Neural progenitor cell (in vitro differentiated cells): ENCODE data around the gene ARSJ.

Experiments used
- EZH2 ChIP-seq: fragments of 200-600 bp; sonication (generic); IDR thresholded peaks from 2 replicates; pipeline ENCODE4 v1.6.1; 2017; ENCODE audit warnings: antibody characterized with exemption, mild to moderate bottlenecking, moderate library complexity
- TF ChIP-seq, protein P1 (sequence below): fragments of 200-600 bp; sonication (generic); IDR thresholded peaks from 2 replicates; pipeline ENCODE4 v1.5.1; 2017; ENCODE audit warnings: antibody characterized with exemption, mild to moderate bottlenecking

DNA sequence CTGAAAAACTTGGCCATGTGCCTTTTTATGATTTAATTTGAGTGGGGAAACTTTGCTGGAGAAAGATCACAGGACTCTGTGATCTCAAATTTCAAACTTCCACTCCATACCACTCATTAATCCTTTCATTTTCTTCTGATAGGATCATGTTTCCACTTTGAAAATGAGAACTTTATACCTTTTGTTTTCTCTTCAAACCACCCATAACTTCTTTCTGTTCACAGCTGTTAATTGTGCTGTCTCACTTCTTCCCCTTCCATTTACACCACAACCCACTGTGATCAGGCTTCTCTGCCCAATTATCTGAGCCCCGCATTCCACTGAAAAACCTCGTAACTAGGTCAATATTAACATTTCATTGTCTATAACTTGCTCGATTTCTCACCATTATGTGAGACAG is 47.0 kb upstream of the ARSJ start:
- TF ChIP-seq, protein P1, sequence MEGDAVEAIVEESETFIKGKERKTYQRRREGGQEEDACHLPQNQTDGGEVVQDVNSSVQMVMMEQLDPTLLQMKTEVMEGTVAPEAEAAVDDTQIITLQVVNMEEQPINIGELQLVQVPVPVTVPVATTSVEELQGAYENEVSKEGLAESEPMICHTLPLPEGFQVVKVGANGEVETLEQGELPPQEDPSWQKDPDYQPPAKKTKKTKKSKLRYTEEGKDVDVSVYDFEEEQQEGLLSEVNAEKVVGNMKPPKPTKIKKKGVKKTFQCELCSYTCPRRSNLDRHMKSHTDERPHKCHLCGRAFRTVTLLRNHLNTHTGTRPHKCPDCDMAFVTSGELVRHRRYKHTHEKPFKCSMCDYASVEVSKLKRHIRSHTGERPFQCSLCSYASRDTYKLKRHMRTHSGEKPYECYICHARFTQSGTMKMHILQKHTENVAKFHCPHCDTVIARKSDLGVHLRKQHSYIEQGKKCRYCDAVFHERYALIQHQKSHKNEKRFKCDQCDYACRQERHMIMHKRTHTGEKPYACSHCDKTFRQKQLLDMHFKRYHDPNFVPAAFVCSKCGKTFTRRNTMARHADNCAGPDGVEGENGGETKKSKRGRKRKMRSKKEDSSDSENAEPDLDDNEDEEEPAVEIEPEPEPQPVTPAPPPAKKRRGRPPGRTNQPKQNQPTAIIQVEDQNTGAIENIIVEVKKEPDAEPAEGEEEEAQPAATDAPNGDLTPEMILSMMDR = no peak
- no peak for TF ChIP-seq EZH2
